Measurements from ENCODE around the gene PRRG4. TPM values are rescaled to one million over a fixed set of nuclear protein-coding genes. Genes with fewer than 3 reads are reported as not detected.

PRRG4 gene
- total and polyA plus RNA-seq, 2 of the 13 experiments (the other 11 are each of a cell fraction or from before 2014, with no cell fraction given): 0.24 to 0.95 TPM

GRCh38 chr11:32852207-32852606, 22.5 kb downstream of the PRRG4 start:
- intact Hi-C loops (cut with micrococcal nuclease; ENCODE audit: unreplicated experiment) (no loop called here), in situ Hi-C loops (cut with HindIII; ENCODE audit: extremely low pct_ligation_motif_present, low pct_unique_long_range_greater_than_20kb) (no loop called here)
- ChIA-PET CTCF (ENCODE audit: low intra/inter-chr PET ratio, low total read pairs) (no interaction called here), POLR2A (no interaction called here)
- H2AFZ ChIP-seq (ENCODE audit: low read length): no peak overlapping the region
- H3K36me3 ChIP-seq (replicated peaks in 1 of 2; ENCODE audit: control insufficient read depth in 1 of 2, insufficient read depth in 2 of 2, low read length in 2 of 2): no peaks in the 10 kb centered on the region
- 66% methylated on average over 4 of the region's 4 CpGs for WGBS (ENCODE audit: low lambda C conversion rate)
- DNase-seq (ENCODE audit: low spot score) (no peak), ATAC-seq (no peak), FAIRE-seq (no peak)
- no peak overlapping the region for H3K4me3 ChIP-seq (replicated peaks in 1 of 3; ENCODE audit: insufficient read depth in 1 of 3, low read depth in 2 of 3, low read length in 3 of 3)
- no peaks in the 10 kb centered on the region for H3K79me2 ChIP-seq (ENCODE audit: insufficient read depth, low read length)
- no peak overlapping the region for H3K4me2 ChIP-seq (ENCODE audit: low read depth, low read length)
- no TSS peak for BruUV-seq (replicated peaks)
- no peaks in the 10 kb centered on the region for H3K9me3 ChIP-seq (ENCODE audit: low read length)
- no peak overlapping the region for H3K9ac ChIP-seq (ENCODE audit: insufficient read depth, low read depth, low read length)
- no peaks in the 10 kb centered on the region for H4K20me1 ChIP-seq (ENCODE audit: insufficient read depth, low read length)
- TF ChIP-seq ZBTB7B (CRISPR knock-in tag; IDR thresholded peaks at IDR 0.05): no peak
- no peak for TF ChIP-seq E2F2 (CRISPR knock-in tag; IDR thresholded peaks at IDR 0.05; ENCODE audit: borderline replicate concordance)
- TF ChIP-seq NFYC (CRISPR knock-in tag; IDR thresholded peaks at IDR 0.05): no peak
- TF ChIP-seq MXI1 (IDR thresholded peaks at IDR 0.05; ENCODE audit: borderline replicate concordance, low read depth, low read length): no peak
- no peak for TF ChIP-seq TBX2 (CRISPR knock-in tag; IDR thresholded peaks at IDR 0.05; ENCODE audit: borderline replicate concordance)
- TF ChIP-seq FOXK2 (IDR thresholded peaks at IDR 0.05): no peak
- TF ChIP-seq RBFOX2 (IDR thresholded peaks at IDR 0.05; ENCODE audit: low read depth, low read length): no peak
- TF ChIP-seq, protein P1, sequence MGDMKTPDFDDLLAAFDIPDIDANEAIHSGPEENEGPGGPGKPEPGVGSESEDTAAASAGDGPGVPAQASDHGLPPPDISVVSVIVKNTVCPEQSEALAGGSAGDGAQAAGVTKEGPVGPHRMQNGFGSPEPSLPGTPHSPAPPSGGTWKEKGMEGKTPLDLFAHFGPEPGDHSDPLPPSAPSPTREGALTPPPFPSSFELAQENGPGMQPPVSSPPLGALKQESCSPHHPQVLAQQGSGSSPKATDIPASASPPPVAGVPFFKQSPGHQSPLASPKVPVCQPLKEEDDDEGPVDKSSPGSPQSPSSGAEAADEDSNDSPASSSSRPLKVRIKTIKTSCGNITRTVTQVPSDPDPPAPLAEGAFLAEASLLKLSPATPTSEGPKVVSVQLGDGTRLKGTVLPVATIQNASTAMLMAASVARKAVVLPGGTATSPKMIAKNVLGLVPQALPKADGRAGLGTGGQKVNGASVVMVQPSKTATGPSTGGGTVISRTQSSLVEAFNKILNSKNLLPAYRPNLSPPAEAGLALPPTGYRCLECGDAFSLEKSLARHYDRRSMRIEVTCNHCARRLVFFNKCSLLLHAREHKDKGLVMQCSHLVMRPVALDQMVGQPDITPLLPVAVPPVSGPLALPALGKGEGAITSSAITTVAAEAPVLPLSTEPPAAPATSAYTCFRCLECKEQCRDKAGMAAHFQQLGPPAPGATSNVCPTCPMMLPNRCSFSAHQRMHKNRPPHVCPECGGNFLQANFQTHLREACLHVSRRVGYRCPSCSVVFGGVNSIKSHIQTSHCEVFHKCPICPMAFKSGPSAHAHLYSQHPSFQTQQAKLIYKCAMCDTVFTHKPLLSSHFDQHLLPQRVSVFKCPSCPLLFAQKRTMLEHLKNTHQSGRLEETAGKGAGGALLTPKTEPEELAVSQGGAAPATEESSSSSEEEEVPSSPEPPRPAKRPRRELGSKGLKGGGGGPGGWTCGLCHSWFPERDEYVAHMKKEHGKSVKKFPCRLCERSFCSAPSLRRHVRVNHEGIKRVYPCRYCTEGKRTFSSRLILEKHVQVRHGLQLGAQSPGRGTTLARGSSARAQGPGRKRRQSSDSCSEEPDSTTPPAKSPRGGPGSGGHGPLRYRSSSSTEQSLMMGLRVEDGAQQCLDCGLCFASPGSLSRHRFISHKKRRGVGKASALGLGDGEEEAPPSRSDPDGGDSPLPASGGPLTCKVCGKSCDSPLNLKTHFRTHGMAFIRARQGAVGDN (CRISPR knock-in tag; IDR thresholded peaks at IDR 0.05): no peak
- no peaks in the 10 kb centered on the region for H3K4me1 ChIP-seq (ENCODE audit: insufficient read depth, low read length)
- no peak overlapping the region for H3K27ac ChIP-seq (ENCODE audit: extremely low read length, insufficient read depth, low read length)
- no peaks in the 10 kb centered on the region for H3K27me3 ChIP-seq (ENCODE audit: control insufficient read depth in 1 of 2, insufficient read depth in 2 of 2, low read length in 2 of 2)
